ENCODE measurements around the gene CDC5L. TPM values are rescaled to one million over a fixed set of nuclear protein-coding genes. Genes with fewer than 3 reads are reported as not detected.

CDC5L gene
- total RNA-seq, 1 donor from 2014 or later: 18.8 TPM

DNA sequence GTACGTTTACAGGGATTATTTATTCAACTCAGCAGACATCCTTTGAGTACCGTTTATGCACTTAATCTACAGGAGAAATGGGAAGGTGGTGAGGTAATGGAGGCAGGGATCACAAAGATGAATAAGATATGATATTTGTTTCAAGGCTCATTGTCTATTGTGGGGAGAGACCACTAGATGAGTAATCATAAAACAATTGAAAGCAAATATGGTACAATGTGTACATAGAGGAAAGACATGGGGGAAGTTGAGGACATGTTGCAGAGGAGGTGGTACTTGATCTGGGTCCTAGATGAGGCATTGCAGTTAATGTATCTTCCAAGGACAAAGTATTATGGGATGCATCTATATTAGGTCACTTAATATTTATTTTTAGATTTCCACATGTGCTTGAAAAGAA is 13.7 kb upstream of the CDC5L start:
- DNase-seq (ENCODE audit: low spot score): no peak

DNA sequence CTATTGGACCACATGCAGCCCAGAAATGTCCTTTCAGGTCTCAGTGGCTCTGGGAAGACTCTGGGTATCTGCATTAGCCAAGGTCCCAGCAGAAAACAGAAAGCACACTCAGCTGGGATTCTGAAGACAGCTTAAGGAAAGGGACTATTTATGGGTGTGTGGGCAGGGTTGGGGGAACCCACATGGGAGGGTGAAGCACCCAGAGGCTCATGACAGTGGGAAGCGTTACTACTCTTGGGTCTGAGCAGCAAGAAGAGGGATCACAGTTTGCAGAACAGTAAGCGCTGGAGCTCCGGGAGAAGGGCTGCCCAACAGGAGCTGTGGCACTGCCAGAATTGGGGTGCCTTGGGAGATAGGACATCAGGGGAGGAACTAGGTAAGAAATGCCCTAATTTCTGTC is 12.4 kb upstream of the CDC5L start:
- DNase-seq (ENCODE audit: low spot score): no peak

- no peak for DNase-seq (ENCODE audit: low spot score)
These were observed 10.0 kb upstream of the CDC5L start for GRCh38 chr6:44377484-44377883.

DNA sequence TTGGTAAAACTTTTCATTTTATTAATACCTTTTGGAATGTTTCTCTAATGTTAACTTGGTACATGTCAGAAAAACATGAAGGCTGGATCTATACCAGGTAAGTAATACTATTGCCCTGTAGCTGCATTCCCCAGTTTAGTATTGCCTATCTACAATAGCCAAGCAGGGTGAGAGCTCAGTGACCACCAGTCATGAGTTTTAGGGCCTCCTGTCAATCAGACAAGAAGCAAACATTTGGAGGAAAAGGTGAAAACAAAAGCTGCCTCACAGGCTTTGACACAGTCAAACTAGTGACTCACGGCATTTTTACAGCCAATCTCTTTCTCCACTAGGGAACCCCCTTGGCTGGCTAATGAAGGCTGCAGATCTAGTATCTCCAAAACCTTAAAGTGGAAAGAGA is 9.5 kb upstream of the CDC5L start:
- DNase-seq (ENCODE audit: low spot score): no peak

- DNase-seq (ENCODE audit: low spot score): peak; percentile 35
These were observed 5.8 kb upstream of the CDC5L start for GRCh38 chr6:44381739-44382138.

- DNase-seq (ENCODE audit: low spot score): no peak
These were observed 1.1 kb upstream of the CDC5L start for GRCh38 chr6:44386364-44386928.

- no peak for DNase-seq (ENCODE audit: low spot score)
These were observed 569 bp upstream of the CDC5L start for GRCh38 chr6:44386929-44387345.

DNA sequence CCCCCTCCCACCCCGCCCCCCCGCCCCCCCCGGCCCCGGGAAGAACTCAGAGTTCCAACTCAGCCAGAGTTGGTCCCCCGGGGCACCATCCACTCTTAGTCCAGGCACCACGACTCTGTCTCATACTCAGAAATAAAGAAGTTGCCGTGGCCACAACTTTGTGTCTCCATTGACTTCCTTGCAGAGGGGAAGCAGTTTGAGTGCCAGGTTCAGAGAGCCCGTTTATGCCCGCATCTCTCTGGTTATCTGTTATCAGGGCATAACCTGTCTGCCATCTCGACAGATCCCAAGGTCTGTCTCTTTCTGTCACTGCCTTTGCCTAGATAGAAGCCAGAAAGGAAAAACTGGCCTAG is 605 bp downstream of the CDC5L start:
- DNase-seq (ENCODE audit: low spot score): no peak

GRCh38 chr6:44388887-44389286 is 1.4 kb downstream of the CDC5L start:
- no peak for DNase-seq (ENCODE audit: low spot score)

GRCh38 chr6:44390158-44390683 is 2.7 kb downstream of the CDC5L start:
- no peak for DNase-seq (ENCODE audit: low spot score)

- DNase-seq (ENCODE audit: low spot score): no peak
These were observed 8.0 kb downstream of the CDC5L start for GRCh38 chr6:44395501-44395900.

- no peak for DNase-seq (ENCODE audit: low spot score)
These were observed 9.5 kb downstream of the CDC5L start for GRCh38 chr6:44396968-44397367.

- DNase-seq (ENCODE audit: low spot score): no peak
These were observed 10.1 kb downstream of the CDC5L start for GRCh38 chr6:44397424-44398164.

DNA sequence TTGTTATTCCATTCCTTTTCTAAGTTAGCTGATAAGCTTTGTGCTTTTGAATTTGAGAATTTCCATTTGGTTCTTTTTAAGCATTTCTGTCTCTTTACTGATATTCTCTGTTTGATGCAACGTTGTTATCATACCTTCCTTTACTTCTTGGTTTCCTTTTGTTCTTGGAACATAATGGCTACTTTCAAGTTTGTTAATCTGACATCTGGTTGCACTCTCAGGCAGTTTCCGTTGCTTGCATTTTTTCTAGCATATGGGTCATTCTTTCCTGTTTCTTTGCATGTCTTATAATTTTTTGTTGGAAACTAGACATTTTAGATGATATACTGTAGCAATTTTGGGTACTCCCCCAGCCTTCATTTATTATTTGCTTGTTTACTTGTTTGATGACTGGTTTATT is 12.5 kb downstream of the CDC5L start:
- no peak for DNase-seq (ENCODE audit: low spot score)

DNA sequence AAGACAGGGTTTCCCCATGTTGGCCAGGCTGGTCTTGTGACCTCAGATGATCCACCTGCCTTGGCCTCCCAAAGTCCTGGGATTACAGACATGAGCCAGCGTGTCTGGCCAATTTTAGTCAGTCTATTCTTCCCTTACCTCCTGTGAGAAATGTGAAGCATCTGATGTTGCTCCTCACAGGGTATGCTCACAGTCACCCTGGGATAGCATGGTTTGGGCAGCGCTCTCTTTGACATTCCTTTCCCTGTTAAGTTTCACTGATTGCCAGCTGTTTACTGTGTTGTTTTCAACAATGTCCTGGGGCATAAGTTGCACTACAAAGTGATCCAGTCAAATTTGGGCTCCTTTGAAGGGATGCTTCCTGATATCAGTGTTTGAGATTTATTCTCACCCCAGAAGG is 13.1 kb downstream of the CDC5L start:
- no peak for DNase-seq (ENCODE audit: low spot score)

GRCh38 chr6:44401138-44401537 is 13.6 kb downstream of the CDC5L start:
- DNase-seq (ENCODE audit: low spot score): no peak

DNA sequence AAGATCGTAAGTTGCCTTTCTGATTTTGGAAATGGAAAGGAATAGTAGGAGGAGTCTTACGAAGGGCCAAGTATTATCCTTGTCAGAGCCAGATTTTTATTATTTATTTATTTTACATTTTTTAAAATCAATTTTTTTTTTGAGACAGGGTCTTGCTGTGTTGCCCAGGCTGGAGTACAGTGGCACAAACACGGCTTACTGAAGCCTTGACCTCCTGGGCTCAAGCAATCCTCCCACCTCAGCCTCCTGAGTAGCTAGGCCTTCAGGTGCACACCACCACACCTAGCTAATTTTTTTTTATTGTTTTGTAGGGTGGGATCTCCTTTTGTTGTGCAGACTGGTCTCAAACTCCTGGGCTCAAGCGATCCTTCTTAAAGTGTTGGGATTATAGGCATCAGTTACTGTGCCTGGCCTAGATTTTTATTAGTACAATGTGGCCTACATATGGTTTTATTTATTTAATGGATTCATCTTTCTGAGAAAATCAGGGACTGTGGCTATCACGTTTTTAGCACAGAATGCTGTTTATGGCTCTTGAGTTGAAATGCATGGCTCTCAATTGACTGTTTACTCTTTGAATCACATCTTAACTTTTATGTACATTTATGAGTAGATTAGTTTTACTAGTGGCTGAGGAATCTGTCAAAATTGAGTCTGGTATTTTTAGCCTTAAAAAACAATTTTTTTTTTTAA is 16.7 kb downstream of the CDC5L start:
- DNase-seq (ENCODE audit: low spot score): no peak

GRCh38 chr6:44404715-44405099 is 17.2 kb downstream of the CDC5L start:
- DNase-seq (ENCODE audit: low spot score): no peak

DNA sequence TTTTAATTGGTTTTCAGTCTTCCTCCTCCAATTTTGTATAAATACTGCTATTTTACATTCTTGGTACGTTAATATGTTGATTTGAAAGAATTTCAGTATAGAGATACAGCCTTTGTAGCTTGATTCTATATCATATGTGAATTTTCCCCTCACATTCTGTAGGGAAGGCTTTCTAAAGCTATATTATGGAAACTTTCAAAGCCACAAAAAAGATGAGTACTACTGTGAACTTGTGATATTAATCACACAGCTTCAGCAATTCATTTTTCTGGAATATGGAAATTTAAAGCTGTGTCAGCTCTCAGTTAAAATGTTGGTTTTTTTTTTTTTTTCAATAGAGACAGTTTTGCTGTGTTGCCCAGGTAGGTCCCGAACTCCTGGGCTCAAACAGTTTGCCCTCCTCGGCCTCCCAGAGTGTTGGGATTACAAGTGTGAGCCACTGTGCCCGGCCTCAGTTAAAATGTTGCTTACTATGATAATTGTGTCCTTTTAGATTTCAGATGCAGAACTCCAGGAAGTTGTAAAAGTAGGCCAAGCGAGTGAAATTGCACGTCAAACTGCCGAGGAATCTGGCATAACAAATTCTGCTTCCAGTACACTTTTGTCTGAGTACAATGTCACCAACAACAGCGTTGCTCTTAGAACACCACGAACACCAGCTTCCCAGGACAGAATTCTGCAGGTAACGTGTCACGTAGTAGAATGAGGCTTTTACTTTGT is 20.6 kb downstream of the CDC5L start:
- no peak for DNase-seq (ENCODE audit: low spot score)

DNA sequence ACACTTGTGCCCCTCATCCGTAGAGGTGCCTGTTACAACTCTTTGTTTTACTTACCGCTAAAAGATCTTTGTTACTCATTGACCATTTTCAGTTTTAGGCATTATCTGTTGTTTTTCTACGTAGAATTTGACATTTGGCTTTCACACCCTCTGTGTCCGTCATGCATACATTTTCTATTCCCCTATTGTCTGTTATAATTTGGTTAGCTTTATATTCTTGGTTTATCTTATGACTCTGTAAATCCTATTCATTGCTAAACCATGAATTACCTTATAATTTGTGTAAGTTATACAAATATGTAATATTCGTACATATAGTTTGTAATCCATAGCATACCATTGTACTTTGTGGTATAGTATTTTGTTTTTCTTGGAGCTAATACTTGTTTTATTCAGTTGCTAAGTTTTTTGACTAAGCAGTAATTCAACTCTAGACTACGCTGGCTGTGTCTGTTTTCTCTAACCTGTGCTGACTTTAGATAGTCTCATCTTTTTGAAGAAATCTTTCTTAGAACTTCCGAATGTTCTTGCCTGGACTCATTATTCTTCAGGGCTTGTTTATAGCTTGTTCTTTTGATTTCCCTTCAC is 21.8 kb downstream of the CDC5L start:
- no peak for DNase-seq (ENCODE audit: low spot score)

DNA sequence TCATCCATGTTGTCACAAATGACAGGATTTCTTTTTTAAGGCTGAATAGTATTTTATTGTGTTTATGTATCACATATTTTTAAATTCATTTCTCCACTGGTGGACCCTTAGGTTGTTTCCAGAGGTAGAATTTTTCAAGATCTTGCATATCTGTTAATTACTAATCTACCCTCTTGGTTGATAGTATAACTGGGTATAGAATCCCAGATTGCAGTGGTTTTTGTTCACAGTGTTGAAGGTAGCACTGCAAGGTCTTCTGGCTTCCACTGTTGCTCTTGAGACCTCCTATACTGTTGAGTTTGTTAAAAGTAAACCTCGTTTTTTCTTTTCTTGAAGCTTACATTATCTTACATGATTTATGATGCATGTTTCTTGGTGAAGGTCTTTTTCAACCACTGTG is 22.9 kb downstream of the CDC5L start:
- no peak for DNase-seq (ENCODE audit: low spot score)

GRCh38 chr6:44411141-44411540 is 23.6 kb downstream of the CDC5L start:
- no peak for DNase-seq (ENCODE audit: low spot score)

Data from mucosa of gallbladder (tissue), 1 donor.